Rectal smooth muscle tissue (tissue), 1 donor: ENCODE measurements around the gene BTNL9.

Experiments used
- H3K27ac ChIP-seq: one replicate; pipeline ENCODE4 v1.7.0; 2013; ENCODE audit warnings: low read depth, low read length, inconsistent platforms
- H3K27me3 ChIP-seq: one replicate; pipeline ENCODE4 v1.7.0; 2013; ENCODE audit warnings: low read length; ENCODE audit not compliant: control insufficient read depth, insufficient read depth
- H3K36me3 ChIP-seq: one replicate; pipeline ENCODE4 v1.7.0; 2013; ENCODE audit warnings: low read length; ENCODE audit not compliant: control insufficient read depth, insufficient read depth
- H3K4me1 ChIP-seq: one replicate; pipeline ENCODE4 v1.7.0; 2013; ENCODE audit warnings: low read length; ENCODE audit not compliant: control insufficient read depth, insufficient read depth
- H3K4me3 ChIP-seq: one replicate; pipeline ENCODE4 v1.7.0; 2013; ENCODE audit warnings: low read length
- H3K9ac ChIP-seq: one replicate; pipeline ENCODE4 v1.7.0; 2013; ENCODE audit warnings: low read length

BTNL9 gene

DNA sequence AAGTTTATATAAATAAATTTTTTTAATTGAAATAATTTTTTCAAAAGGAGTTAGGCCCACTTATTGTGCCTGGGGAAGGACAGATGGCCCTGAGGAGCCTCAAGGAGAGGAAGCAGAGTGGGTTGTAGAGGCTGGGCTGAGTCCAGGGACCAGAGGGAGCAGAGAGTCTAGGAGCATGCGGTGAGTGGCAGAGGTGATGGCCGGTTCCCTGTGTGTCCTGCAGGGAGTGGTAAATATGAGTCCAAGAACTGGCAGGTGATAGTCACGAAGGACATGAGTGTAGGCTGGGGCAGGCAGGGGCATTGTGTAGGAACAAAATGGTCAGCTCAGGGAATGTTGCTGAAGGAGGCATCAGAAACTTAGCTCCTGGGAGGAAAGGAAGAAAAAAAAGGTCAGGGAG, 8.3 kb upstream of the BTNL9 start:
- no peaks in the 10 kb centered on the region for H3K36me3 ChIP-seq
- H3K9ac ChIP-seq: no peak overlapping the region
- H3K27me3 ChIP-seq: no peaks in the 10 kb centered on the region
- no peak overlapping the region for H3K4me3 ChIP-seq
- H3K27ac ChIP-seq: no peak overlapping the region
- no peaks in the 10 kb centered on the region for H3K4me1 ChIP-seq

DNA sequence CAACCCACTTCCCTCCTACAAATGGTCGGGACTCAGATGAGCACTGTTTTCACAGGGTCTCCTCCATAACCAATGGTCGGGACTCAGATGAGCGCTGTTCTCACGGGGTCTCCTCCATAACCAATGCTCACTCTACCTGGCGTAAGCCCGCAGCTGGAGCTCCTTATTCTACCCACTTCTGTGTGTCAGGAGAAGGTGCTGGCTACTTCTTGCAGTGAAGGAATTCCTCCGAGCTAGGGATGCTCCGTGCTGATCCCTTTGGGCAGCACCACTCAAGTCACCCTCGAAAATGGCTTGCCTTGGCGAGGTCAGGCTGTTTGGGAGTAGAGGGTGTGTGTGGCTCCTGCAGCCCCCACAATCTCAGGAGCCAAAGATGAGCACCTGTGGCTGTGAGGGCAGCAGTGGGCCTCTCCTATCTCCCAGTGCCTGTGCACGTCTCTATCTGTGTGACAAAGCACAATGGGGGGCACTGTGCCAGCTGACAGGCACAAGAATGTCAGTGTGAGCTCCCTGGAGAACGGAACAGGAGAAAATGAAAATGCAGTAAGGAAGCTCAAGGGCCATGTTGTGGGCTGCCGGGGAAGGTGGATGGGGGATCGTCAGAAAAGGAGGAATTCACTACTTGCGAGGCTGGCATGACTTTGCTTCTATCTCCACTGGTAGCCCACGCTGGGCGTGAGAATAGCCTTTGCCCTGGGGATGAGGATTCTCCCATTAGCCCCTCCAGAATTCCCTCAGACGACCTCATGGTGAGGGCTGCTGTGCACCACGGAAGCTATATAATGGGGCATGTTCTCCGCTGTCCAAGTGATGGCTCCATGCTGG, 3.9 kb upstream of the BTNL9 start:
- Histone ChIP-seq H3K27me3 (no peaks in the 10 kb centered on the region), H3K9ac (no peak overlapping the region), H3K4me1 (no peaks in the 10 kb centered on the region), H3K36me3 (no peaks in the 10 kb centered on the region), H3K4me3 (no peak overlapping the region), H3K27ac (no peak overlapping the region)

DNA sequence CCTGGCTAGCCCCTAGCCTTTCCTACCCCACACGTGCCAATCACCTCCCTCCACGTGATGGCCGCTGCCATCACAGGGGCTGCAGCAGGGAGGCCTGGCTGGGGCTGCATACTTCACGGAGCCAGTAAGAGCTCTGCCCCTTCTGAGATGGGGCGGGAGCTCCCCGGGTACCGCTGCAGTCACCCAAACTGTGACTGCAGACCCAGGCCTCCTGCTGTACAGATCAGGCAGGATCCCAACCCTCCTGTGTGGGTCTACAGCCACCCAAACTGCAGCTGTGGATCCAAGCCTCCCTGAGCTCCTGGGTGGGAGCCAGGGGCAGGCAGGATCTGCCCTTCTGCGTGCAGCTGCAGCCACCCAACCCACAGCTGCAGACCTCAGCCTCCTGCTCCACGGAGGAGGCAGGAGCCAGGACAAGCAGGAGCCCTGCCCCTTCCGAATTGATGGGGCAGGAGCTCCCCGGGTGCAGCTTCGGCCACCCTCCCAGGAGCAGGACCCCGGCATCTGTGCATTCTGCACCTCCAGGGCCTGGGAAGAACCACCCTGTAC, 3.2 kb upstream of the BTNL9 start:
- Histone ChIP-seq H3K4me3 (no peak overlapping the region), H3K27ac (no peak overlapping the region), H3K9ac (no peak overlapping the region), H3K27me3 (no peaks in the 10 kb centered on the region), H3K36me3 (no peaks in the 10 kb centered on the region), H3K4me1 (no peaks in the 10 kb centered on the region)

DNA sequence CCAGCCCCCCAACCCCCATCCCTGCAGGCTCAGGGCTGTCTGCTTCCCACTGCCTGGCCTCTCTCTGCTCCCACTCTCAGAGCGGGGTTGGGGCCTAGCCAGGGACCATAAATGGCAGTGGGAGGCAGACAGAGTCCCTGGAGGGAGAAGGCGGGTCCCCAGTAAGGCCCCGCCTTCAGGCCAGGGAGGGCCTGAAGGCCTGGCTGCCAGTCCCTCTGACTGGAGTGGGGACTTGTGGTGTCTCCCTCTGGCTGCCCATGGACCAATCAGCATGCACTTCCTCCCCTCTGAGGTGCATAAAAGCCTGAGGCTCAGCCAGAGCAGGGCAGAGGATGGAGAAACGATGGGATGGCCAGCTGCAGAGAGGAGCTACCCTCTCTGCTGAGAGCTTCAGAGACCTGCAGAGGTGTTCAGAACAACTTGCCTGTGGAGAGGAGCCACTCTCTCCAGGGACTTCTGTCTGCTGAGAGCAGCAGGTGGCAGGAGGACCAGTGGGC, 2.7 kb upstream of the BTNL9 start:
- no peak overlapping the region for H3K4me3 ChIP-seq
- H3K4me1 ChIP-seq: no peaks in the 10 kb centered on the region
- H3K27me3 ChIP-seq: no peaks in the 10 kb centered on the region
- no peaks in the 10 kb centered on the region for H3K36me3 ChIP-seq
- no peak overlapping the region for H3K9ac ChIP-seq
- H3K27ac ChIP-seq: no peak overlapping the region

DNA sequence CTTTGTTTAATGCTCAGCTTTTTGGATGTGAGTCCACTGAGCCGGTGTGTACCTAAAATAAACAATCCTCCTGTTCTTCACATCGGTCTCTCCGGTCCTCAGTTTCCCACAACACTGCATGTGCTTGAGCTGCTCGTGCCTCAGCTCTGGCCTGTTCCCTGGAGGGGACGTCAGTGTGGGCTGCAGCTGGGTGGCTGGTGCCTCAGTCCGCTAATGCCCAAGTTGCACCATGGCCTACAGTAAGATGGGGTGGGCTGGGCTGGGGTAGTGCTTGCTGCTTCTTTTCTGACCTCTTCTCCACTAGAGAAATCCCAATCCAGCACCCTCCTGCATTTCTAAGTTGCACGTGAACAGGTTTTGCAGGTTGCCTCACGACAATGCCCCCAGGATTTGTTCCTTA, 595 bp upstream of the BTNL9 start:
- Histone ChIP-seq H3K36me3 (no peaks in the 10 kb centered on the region), H3K27me3 (no peaks in the 10 kb centered on the region), H3K9ac (no peak overlapping the region), H3K4me3 (no peak overlapping the region), H3K4me1 (no peaks in the 10 kb centered on the region), H3K27ac (no peak overlapping the region)

DNA sequence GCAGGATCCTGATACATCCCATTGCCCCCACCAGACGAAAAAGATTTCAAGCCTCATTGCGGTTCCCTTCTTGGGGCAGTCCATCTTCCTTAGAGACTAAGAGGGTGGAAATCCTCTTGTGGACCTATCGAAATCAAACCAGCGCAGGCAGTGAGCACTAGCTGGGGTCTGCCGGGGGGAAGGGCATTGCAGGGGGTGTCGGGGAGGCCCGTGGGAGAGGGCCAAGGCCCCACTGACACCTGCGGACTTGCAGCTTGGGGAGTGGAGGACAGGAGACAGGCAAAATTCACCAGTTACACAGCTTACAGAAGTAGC, 522 bp downstream of the BTNL9 start:
- H3K9ac ChIP-seq: no peak overlapping the region
- no peaks in the 10 kb centered on the region for H3K36me3 ChIP-seq
- H3K4me3 ChIP-seq: no peak overlapping the region
- no peaks in the 10 kb centered on the region for H3K4me1 ChIP-seq
- no peak overlapping the region for H3K27ac ChIP-seq
- H3K27me3 ChIP-seq: no peaks in the 10 kb centered on the region

DNA sequence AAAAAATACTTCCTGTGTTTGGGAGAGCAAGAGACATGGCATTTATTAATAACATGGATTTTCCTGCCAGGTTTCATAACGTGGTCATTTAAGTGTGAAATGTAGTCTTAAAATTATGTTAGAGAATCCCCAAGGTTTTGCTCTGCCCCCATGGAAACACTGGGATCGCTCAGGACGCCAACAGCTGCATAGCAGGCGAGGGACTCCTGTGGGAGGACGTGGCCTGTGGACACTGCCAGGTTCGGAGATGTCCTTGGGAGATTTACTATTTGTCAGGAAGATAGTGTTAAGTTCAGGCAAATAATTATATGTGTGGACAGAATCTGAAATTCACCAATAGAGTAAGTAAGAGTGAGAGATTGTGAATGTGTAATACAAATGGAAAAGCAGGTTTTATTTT, 977 bp downstream of the BTNL9 start:
- Histone ChIP-seq H3K4me1 (no peaks in the 10 kb centered on the region), H3K9ac (no peak overlapping the region), H3K27ac (no peak overlapping the region), H3K36me3 (no peaks in the 10 kb centered on the region), H3K4me3 (no peak overlapping the region), H3K27me3 (no peaks in the 10 kb centered on the region)

DNA sequence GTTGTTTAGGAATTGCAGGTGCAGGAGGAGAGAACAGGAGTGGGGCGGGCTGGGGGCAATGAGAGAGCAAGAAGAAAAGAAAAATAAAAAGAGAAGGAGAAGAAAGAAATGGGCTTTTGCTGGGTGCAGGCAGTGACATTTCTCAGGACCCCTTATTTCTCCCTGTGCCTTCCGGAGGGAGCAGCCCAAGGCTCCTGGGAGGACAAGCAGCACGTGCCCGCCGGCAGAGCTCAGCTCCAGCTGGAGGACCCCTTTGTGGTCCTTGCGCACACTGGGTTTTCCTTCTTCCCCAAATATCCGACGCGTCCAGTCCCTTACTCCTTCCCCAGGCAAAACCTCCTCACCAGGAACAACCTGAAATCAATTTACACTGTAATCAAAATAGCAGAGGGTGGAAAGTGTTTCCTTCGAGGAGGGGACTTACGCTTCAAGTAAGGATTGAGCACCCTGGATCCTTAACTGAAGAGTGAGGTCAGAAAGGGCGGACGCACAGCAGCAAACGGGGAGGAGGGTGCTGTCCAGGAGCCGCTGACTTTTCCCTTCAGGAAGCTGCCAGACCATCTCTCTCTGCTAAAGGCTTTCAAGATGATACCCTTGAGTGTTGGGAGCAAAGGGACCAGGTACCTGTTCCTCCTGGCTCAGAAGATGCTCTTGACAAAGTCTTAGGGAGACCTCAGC, 2.1 kb downstream of the BTNL9 start:
- Histone ChIP-seq H3K27ac (no peak overlapping the region), H3K9ac (no peak overlapping the region), H3K4me3 (no peak overlapping the region), H3K4me1 (no peaks in the 10 kb centered on the region), H3K36me3 (no peaks in the 10 kb centered on the region), H3K27me3 (peaks cover 2% of the 10 kb centered on the region)

DNA sequence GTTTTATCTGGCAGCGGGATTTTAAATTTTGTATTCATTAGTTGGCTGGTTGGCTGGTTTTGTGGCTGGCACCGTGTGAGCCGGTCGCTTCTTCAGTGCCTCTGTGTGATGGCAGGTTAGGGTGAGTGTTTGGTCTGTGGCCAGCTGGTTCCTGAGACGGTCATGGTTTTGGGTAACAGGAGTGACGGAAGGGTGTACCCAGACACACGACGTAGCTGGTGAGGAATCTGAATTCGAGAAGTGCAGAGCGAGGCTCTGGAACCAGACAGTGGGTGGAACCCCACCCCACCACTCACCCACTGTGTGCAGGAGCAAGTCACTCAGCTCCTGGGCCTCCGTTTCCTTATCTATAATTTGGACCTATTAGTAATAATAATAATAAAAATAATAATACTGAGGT, 2.7 kb downstream of the BTNL9 start:
- Histone ChIP-seq H3K4me1 (no peaks in the 10 kb centered on the region), H3K36me3 (no peaks in the 10 kb centered on the region), H3K27ac (no peak overlapping the region), H3K9ac (no peak overlapping the region), H3K4me3 (no peak overlapping the region), H3K27me3 (peaks cover 2% of the 10 kb centered on the region)

DNA sequence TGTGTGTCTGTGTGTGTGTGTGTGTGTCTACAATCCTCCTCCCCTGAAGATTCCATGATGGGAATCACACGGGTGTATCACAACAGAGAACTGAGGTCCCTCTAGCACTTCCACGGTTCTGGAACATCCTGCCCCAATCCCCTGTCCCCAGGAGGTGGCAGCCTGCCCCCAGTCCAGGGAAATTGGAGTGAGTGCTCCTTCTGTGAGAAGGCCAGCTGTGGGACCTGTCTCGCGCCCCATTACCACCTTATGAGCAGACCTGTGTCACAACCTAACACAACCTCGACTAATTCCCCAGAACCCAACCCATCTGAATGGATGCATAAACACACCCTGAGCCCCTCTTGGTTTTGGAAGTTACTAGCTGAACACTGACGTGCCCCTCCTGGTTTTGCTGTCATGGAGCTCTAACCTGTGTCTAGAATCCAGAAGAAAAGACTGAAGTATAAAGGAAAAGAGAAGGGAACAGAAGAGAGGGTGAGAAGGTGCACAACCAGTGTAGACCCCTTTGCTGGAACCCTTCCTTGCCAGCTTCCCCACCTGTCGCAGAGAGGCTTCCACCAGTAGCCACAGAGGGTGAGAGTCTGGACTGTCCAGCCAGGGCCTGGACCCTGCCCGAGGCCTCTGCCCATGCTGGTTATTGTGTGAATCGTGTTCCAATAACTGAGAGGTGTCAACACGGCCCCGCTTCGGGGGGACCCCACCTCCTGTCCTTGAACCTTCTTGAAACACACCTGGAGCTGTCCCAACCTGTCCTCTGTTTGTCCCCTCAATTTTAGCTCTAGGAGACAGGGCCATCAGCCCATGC, 3.4 kb downstream of the BTNL9 start:
- Histone ChIP-seq H3K4me3 (no peak overlapping the region), H3K27me3 (peaks cover 4% of the 10 kb centered on the region), H3K4me1 (no peaks in the 10 kb centered on the region), H3K9ac (no peak overlapping the region), H3K27ac (no peak overlapping the region), H3K36me3 (no peaks in the 10 kb centered on the region)

DNA sequence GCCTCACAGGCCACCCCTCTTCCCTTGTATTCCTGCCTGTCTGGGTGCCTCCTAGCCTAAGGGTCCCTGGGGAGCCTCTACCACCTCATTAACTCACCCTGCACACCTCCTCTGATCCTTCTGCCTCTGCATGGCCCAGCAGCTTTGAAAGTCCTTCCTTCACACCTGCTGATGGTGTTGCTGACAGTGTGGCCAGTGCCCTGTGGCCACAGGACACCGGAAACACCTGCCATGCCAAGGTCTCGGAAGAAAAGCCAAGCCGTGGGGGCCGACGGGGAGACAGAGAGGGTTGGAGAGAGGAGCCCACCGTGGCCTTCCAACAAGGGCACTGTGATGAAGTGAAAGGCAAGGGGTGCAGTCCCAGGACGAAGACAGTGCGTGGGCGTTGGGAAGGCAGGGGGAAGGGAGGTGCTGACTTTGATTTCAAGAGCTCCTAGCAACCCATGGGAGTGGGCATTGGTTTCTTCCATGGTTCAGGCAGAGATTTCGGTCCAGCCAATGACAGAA, 4.1 kb downstream of the BTNL9 start:
- Histone ChIP-seq H3K4me3 (no peak overlapping the region), H3K36me3 (no peaks in the 10 kb centered on the region), H3K27ac (no peak overlapping the region), H3K9ac (no peak overlapping the region), H3K4me1 (no peaks in the 10 kb centered on the region), H3K27me3 (peaks cover 4% of the 10 kb centered on the region)

DNA sequence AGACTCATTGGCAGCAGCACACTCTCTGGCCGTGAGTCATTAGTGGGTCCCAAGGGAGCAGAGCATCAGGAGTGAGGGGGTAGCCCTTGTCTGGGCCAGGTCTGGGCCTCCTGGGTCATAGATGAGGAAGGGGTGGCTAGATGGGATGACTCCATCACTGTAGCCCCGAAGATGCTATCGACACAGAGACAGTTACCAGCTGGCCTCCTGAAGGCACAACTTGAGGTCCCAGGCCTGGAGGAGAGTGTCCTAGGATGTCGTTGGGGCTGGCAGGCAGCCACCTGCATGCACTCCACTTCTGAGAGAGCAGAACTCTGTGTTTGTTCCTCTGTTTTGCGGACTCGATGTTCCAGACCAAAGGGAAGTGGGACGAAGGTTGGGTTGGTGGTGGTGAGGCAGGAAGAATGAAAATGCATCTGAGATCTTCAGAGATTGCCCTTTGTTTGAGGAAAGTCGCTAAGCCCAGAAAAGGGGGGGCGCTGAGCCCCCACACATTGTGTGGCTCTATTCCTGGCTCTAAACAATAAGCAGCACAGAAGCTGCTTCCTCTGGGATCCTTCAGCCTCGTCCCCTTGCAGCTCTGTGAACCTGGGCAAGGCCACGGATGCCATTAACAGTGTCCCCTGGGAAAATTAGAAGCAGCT, 4.7 kb downstream of the BTNL9 start:
- peaks cover 10% of the 10 kb centered on the region for H3K27me3 ChIP-seq
- no peak overlapping the region for H3K27ac ChIP-seq
- H3K36me3 ChIP-seq: no peaks in the 10 kb centered on the region
- H3K9ac ChIP-seq: no peak overlapping the region
- no peak overlapping the region for H3K4me3 ChIP-seq
- no peaks in the 10 kb centered on the region for H3K4me1 ChIP-seq
